ENCODE measurements around the gene SIK3. TPM values are rescaled to one million over a fixed set of nuclear protein-coding genes. Genes with fewer than 3 reads are reported as not detected.

SIK3 gene
- total RNA-seq, 1 experiment from 2014 or later: 14.5 TPM

- DNase-seq (no peak), ATAC-seq (no peak)
- H3K36me3 ChIP-seq (ENCODE audit: low read depth, low read length): 0 out of 2 replicates have a peak, but pooled peaks cover 3% of the 10 kb centered on the region
- H3K9me2 ChIP-seq (replicated peaks; ENCODE audit: low read length): no peaks in the 10 kb centered on the region
- no peak overlapping the region for H3K4me3 ChIP-seq (ENCODE audit: low read length)
- H3K27me3 ChIP-seq (ENCODE audit: low read length): no peaks in the 10 kb centered on the region
- no peaks in the 10 kb centered on the region; the same call in 1 of the 2 replicates for H4K20me1 ChIP-seq (ENCODE audit: low read length)
- no TSS peak for BruUV-seq (replicated peaks)
- TF ChIP-seq, protein P1, sequence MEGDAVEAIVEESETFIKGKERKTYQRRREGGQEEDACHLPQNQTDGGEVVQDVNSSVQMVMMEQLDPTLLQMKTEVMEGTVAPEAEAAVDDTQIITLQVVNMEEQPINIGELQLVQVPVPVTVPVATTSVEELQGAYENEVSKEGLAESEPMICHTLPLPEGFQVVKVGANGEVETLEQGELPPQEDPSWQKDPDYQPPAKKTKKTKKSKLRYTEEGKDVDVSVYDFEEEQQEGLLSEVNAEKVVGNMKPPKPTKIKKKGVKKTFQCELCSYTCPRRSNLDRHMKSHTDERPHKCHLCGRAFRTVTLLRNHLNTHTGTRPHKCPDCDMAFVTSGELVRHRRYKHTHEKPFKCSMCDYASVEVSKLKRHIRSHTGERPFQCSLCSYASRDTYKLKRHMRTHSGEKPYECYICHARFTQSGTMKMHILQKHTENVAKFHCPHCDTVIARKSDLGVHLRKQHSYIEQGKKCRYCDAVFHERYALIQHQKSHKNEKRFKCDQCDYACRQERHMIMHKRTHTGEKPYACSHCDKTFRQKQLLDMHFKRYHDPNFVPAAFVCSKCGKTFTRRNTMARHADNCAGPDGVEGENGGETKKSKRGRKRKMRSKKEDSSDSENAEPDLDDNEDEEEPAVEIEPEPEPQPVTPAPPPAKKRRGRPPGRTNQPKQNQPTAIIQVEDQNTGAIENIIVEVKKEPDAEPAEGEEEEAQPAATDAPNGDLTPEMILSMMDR (conservative IDR thresholded peaks at IDR 0.05; ENCODE audit: low read depth, low read length): no peak
- TF ChIP-seq EZH2 (IDR thresholded peaks at IDR 0.05; ENCODE audit: low read length, unreplicated experiment) (no peak), EZH2phosphoT487 (IDR thresholded peaks at IDR 0.05; ENCODE audit: borderline replicate concordance, low read length) (no peak)
- ChIA-PET CTCF (no interaction called here), POLR2A (ENCODE audit: unreplicated experiment) (no interaction called here)
- H3F3A ChIP-seq (ENCODE audit: low read length, unreplicated experiment): no peaks in the 10 kb centered on the region
- peaks cover 17% of the 10 kb centered on the region for H3K4me1 ChIP-seq (ENCODE audit: insufficient read depth, low read length)
- no peaks in the 10 kb centered on the region for H3K9me3 ChIP-seq (ENCODE audit: low read length)
- H3K4me2 ChIP-seq (ENCODE audit: low read length): no peak overlapping the region
- H2AFZ ChIP-seq (ENCODE audit: low read length): no peak overlapping the region
- intact Hi-C loops (cut with micrococcal nuclease): loop anchor here (5.0 kb wide), 1 partner anchor 34 kb away; no protein-coding TSS in a partner anchor
- H3K79me2 ChIP-seq (ENCODE audit: low read length): no peaks in the 10 kb centered on the region
- H3K27ac ChIP-seq (ENCODE audit: low read length): no peak overlapping the region
- H3K9ac ChIP-seq (ENCODE audit: low read length): no peak overlapping the region
Measured at GRCh38 chr11:116916052-116916451, 182.2 kb downstream of the SIK3 start.

DNA sequence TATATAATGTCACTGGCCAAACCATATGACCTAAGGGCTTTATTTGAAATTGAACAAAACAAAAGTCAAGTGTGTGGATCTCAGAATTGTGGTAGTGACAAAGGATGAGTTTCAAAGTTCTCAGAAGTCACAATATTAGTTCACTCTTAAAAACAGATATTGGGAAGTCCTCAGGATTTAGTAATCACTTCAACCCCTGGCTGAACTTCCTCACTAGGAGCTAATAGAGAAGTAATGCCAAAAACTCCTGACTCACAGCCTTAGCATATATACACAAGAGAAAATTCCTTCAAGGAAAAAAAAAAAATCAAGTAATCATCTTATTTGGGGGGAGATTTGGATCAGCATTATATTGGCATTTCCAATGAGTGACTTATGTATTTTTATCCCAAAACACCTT is 185.2 kb downstream of the SIK3 start:
- Histone ChIP-seq H3K4me2 (ENCODE audit: low read length) (peak overlapping the region; percentile 28), H3K4me1 (ENCODE audit: insufficient read depth, low read length) (peaks cover 20% of the 10 kb centered on the region), H3K27me3 (ENCODE audit: low read length) (no peaks in the 10 kb centered on the region), H3K4me3 (ENCODE audit: low read length) (no peak overlapping the region), H3K9me2 (replicated peaks; ENCODE audit: low read length) (no peaks in the 10 kb centered on the region), H3K36me3 (ENCODE audit: low read depth, low read length) (no peaks in the 10 kb centered on the region), H3F3A (ENCODE audit: low read length, unreplicated experiment) (no peaks in the 10 kb centered on the region), H3K9ac (ENCODE audit: low read length) (no peak overlapping the region), H3K9me3 (ENCODE audit: low read length) (no peaks in the 10 kb centered on the region), H4K20me1 (ENCODE audit: low read length) (no peaks in the 10 kb centered on the region), H2AFZ (ENCODE audit: low read length) (no peak overlapping the region), H3K79me2 (ENCODE audit: low read length) (no peaks in the 10 kb centered on the region), H3K27ac (ENCODE audit: low read length) (peak overlapping the region; percentile 60)
- CTCF ChIA-PET: no interaction called here
- BruUV-seq (replicated peaks): no TSS peak
- intact Hi-C loops (cut with micrococcal nuclease): no loop called here
- peak; percentile 86 for ATAC-seq
- POLR2A ChIA-PET (ENCODE audit: unreplicated experiment): interaction anchor here (0.6 kb wide), 1 partner anchor 77 kb away, joined by 5 read pairs; no protein-coding TSS in a partner anchor
- peak; percentile 91 for DNase-seq
- TF ChIP-seq EZH2 (IDR thresholded peaks at IDR 0.05; ENCODE audit: low read length, unreplicated experiment) (no peak), EZH2phosphoT487 (IDR thresholded peaks at IDR 0.05; ENCODE audit: borderline replicate concordance, low read length) (no peak)
- TF ChIP-seq, protein P1 (conservative IDR thresholded peaks at IDR 0.05; ENCODE audit: low read depth, low read length): no peak

- H3K4me3 ChIP-seq (ENCODE audit: low read length): no peak overlapping the region
- no peak for DNase-seq
- ChIA-PET CTCF (no interaction called here), POLR2A (ENCODE audit: unreplicated experiment) (interaction anchor here (0.6 kb wide), 1 partner anchor 77 kb away, joined by 5 read pairs; no protein-coding TSS in a partner anchor)
- H3K27ac ChIP-seq (ENCODE audit: low read length): peak overlapping the region; percentile 60
- no peaks in the 10 kb centered on the region for H4K20me1 ChIP-seq (ENCODE audit: low read length)
- no peaks in the 10 kb centered on the region for H3K27me3 ChIP-seq (ENCODE audit: low read length)
- H3K9ac ChIP-seq (ENCODE audit: low read length): no peak overlapping the region
- H3K36me3 ChIP-seq (ENCODE audit: low read depth, low read length): no peaks in the 10 kb centered on the region
- H3F3A ChIP-seq (ENCODE audit: low read length, unreplicated experiment): no peaks in the 10 kb centered on the region
- ATAC-seq: no peak
- no peaks in the 10 kb centered on the region for H3K79me2 ChIP-seq (ENCODE audit: low read length)
- peaks cover 20% of the 10 kb centered on the region for H3K4me1 ChIP-seq (ENCODE audit: insufficient read depth, low read length)
- no peak overlapping the region for H2AFZ ChIP-seq (ENCODE audit: low read length)
- BruUV-seq (replicated peaks): no TSS peak
- no peaks in the 10 kb centered on the region for H3K9me3 ChIP-seq (ENCODE audit: low read length)
- TF ChIP-seq EZH2 (IDR thresholded peaks at IDR 0.05; ENCODE audit: low read length, unreplicated experiment): no peak
- TF ChIP-seq, protein P1 (conservative IDR thresholded peaks at IDR 0.05; ENCODE audit: low read depth, low read length): no peak
- TF ChIP-seq EZH2phosphoT487 (IDR thresholded peaks at IDR 0.05; ENCODE audit: borderline replicate concordance, low read length): no peak
- H3K4me2 ChIP-seq (ENCODE audit: low read length): peak overlapping the region; percentile 28; the same call in 1 of the 2 replicates
- no peaks in the 10 kb centered on the region for H3K9me2 ChIP-seq (replicated peaks; ENCODE audit: low read length)
- intact Hi-C loops (cut with micrococcal nuclease): no loop called here
Measured at GRCh38 chr11:116911976-116912734, 186.1 kb downstream of the SIK3 start.
